HG03460 (cell line): ENCODE data around the gene LIF.

Source experiments
- ATAC-seq: cut with Tn5 transposase; IDR thresholded peaks from one replicate; pipeline ENCODE4 v1.9.1; 2021; ENCODE audit not compliant: unreplicated experiment

Gene LIF

DNA sequence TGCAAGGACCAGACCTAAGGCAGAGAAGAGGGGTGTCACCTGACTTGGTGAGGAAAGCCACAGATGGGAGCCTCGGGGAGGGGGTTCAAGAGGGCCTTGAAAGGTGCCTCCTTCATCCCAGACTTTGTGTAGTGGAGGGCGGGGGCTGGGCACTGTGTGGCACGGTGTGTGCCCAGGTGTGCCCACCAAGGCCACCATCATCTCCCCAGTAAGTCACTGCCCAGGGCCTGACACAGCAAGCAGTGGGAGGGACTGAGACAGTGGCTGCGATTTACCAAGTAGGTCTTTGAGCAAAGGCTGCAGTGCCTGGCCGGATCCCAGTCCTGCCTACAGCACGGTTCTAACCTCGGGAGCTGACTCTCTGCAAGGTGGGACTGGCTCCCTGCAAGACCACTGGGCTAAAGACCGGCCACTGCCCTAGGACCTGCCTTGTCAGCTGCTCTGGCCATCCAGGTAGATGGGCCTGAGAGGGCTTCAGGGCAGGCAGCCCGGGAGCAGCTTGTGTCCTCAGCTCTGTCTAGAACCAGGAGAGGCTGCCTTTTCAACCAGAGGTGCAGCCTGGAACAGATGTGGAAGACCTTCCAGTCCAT lies 18.7 kb upstream of the LIF start:
- ATAC-seq = no peak

DNA sequence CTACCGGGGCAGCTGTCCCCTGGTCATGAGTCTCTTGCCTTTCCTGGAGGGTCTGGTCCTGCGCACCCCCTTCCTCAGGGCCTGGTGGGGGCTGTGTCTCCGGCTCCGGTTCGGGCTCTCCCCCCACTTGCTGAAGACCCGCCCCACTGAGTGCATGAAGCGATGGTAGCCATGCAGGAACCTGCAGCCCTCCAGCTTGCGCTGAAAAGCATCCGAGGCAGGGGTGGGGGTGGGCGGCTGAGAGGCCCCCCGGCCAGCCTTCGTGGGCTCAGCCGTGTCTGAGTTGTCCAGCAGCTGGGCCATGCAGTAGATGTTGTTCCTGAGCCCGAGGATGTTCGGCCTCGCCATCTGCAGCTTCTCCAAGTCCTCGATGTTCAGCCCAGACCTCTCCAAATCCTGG lies 17.3 kb upstream of the LIF start:
- no peak for ATAC-seq

GRCh38 chr22:30262917-30263741 lies 16.6 kb upstream of the LIF start:
- no peak for ATAC-seq

- ATAC-seq = no peak
These were observed 15.6 kb upstream of the LIF start for GRCh38 chr22:30262112-30262511.

- no peak for ATAC-seq
These were observed 14.6 kb upstream of the LIF start for GRCh38 chr22:30261134-30261533.

GRCh38 chr22:30260682-30261081 lies 14.1 kb upstream of the LIF start:
- no peak for ATAC-seq

DNA sequence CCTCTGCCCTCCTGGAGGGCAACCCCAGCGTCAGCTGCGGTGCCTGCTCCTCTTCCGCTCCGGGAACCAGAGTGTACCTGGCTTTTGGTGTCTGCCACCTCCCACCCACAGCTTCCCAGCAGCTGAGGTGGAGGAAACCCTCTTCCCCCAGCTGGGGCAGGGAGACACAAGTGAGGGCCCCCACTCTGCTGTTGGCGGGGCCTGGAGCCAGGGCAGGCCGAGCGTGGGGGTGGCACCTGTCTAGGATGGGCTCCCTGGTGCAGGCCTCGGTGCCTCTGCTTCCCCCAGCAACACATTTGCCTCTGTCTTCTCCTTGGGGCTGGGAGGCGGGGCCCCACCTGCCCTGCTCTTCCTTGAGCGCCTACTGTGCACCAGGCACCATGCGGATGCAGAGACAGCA lies 13.7 kb upstream of the LIF start:
- no peak for ATAC-seq

DNA sequence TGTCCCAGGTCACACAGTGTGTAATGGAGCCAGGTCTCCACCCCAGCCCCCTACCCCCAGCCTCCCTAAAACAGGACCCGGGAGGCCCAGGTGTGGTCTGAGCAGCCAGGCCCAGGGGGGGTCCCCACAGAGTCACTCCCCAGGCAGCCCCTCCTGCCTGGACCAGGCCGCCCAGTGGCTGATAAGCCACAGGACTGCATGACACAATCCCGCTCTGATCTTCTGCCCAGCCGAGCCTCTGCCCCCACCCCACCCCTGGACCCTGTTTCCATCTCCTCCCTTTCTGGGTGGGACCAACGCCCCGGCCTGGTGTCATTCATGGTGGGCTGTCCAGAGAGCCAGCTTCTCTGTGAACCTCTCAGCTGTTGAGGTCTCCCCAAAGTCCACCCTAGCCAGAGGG lies 7.8 kb upstream of the LIF start:
- ATAC-seq = no peak

- no peak for ATAC-seq
These were observed 6.8 kb upstream of the LIF start for GRCh38 chr22:30253205-30253852.

GRCh38 chr22:30252411-30253204 lies 6.0 kb upstream of the LIF start:
- no peak for ATAC-seq

DNA sequence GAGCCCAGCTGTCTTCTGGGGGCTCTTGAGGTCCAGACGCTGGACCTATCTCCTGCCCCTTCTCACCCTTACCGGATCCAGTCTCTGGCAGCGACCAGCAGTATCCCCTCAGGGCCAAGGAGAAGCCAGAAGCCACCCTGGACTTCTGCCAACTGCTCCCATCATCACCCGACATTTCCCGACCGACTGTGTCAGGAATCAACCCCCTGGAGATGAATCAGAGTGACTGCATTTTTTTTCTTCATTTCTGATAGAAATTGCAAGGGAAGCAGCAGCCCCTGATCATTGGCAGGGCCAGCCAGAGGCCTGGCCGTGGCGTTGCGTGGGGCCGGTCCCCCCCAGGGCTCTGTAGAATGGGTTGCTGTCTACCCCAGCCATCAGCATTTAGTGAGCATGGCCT lies 5.2 kb upstream of the LIF start:
- no peak for ATAC-seq

- ATAC-seq = no peak
These were observed 4.2 kb upstream of the LIF start for GRCh38 chr22:30250661-30251267.

DNA sequence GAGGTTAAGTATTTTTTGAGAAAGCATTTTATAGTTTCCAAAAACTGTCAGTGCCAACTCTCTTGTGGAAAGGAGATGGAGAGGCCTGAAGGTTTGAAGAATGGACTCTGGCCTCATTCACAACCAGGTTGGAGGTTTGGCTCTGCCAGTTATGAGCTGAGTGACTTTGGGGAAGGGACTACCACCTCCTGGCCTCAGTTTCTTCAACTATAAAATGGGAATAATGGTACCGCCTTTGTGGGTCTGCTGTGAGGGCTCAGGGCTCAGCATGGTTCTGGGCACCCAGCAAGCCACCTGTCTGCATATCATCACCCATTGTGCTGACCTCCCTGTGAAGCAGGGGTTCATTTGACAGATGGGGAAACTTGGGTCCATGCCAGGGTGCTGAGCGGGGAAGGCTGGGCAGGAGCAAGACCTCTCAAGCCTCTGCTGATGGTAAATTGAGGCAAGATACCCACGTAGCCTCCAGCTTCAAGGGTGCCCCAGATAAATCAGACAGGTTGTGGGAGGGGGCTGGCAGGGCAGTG lies 3.5 kb upstream of the LIF start:
- ATAC-seq = no peak

DNA sequence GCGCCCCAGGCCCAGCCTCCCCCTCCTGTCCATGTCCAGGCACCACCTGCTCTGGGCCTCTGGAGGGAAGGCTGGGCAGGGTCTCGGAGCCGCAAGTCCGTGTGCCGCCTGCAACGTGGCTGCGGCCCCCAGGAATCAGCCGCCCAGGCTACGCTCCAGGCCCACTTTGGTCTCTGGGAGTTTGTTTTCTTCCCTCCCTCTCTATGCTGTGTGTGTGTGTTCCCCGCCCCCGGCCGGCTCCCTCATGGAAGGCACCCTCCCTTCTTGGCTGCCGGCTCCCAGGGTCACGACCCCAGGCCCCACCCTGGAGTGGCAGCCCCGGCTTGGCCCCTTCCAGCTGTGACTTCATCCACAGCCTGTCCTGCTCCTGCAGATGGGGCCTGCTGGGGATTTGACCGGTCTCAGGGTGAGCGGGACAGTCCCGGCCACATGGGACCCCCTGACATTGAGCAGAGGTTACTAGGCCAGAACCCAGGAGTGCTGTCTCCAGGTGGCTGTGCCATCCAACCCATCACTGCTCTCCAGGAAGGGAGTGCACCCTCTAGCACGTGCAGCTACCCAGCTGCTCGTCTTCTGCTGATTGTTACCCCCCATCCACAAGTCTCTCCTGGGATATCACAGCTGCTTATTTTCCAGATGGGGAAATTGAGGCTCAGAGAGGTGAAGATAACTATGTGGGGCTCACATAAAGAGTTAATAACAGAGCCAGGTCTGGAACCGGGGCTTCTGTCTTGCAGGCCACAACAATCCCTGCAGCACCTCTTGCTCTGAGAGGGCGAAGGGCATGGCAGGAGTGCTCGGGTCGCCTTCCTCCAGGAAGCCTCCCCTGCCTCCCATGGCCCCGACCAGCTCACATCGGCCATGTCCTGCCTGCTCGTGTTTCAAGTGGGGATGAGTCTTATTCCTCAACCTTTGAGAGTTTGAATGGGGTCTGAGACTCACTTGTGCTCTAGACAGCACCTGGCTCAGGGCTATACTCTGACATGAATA lies 2.8 kb upstream of the LIF start:
- ATAC-seq = no peak

DNA sequence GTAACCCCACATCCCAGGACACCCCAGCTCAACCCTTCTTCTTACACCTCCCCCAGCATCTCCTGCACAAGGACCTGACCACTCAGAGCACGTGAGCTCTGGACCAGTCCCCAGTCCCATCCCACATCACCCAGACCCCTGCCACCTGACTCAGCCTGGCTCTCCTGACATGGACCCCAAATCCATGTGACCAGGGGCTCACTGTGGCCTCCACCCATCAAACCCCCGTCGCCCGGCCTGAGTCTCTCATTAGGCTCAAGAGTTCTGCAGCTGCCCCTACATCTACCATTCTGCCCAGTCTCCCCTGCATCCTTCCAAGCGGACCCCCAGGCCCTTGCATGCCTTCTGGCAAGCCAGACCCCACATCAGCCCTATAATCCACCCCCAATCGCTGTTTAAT lies 1.9 kb upstream of the LIF start:
- no peak for ATAC-seq

GRCh38 chr22:30247974-30248373 lies 1.4 kb upstream of the LIF start:
- no peak for ATAC-seq

DNA sequence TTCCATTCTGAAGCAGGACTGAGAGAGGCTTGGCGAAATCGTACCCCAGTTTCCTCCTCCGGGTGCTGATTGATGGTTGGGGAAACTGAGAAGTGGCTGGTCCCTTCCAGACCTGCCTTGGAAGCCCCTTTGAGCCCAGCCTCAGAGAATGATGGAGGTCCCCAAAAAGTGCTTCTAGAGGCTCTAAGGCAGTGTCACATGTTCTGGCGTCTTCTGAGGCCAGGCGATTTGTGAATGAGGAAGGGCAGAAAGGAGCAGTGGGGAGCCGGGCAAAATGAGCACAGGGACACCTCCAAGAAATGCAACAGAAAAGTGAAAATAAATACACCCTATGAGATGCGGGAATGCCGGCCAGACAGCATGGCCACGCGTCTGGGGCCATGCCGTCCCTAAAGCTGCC lies 1.0 kb upstream of the LIF start:
- no peak for ATAC-seq

DNA sequence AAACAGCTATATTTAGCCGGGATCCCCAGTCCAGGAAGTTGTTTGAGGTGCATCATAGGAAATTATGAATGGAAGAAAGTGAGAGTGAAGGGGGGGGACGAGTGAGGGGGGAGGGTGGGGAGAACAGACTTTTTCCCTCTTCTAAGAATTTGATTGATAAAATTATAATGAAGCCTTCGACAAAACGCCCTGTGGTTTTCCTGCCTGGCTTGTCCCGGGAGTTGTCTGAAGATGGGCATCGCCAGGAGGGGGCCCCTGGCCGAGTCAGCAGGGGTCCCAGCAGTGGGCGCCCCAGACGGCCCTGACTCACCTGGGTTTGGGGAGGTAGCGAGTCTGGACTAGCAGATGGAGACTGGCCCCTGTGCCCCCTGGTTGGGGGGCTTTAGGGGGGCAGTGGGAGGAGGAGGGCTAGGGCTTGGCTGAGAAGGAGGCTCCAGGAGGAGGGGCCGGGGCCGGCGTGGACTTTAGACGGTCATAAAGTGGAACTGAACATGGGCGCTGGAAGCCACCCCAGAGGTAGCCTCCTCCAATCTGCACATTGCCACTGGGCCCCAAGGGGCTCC lies 336 bp upstream of the LIF start:
- no peak for ATAC-seq
